Endodermal cell (in vitro differentiated cells): ENCODE data around the gene MED29. TPM values are rescaled to one million over a fixed set of nuclear protein-coding genes. Genes with fewer than 3 reads are reported as not detected.

Source experiments
- DNase-seq: peaks from one replicate; pipeline ENCODE4 v3.0.0-alpha.2; 2017
- H3K27ac ChIP-seq: 2 replicates; pipeline ENCODE4 v1.5.1; 2013; ENCODE audit warnings: mild to moderate bottlenecking, low read depth, low read length, moderate library complexity
- H3K27me3 ChIP-seq: 2 replicates; pipeline ENCODE4 v1.6.1; 2013; ENCODE audit warnings: mild to moderate bottlenecking, low read length, moderate library complexity; ENCODE audit not compliant: insufficient read depth, control insufficient read depth, poor library complexity, severe bottlenecking
- H3K36me3 ChIP-seq: 2 replicates; pipeline ENCODE4 v1.7.0; 2013; ENCODE audit warnings: mild to moderate bottlenecking, low read length, moderate library complexity; ENCODE audit not compliant: control insufficient read depth, insufficient read depth
- H3K4me1 ChIP-seq: one replicate; pipeline ENCODE4 v1.7.0; 2013; ENCODE audit warnings: low read length; ENCODE audit not compliant: control insufficient read depth, insufficient read depth
- H3K4me3 ChIP-seq: 2 replicates; pipeline ENCODE4 v1.5.1; 2013; ENCODE audit warnings: mild to moderate bottlenecking, low read length, moderate library complexity
- H3K9ac ChIP-seq: 2 replicates; pipeline ENCODE4 v1.6.1; 2013; ENCODE audit warnings: mild to moderate bottlenecking, low read length, moderate library complexity; ENCODE audit not compliant: poor library complexity, severe bottlenecking; ENCODE audit errors: extremely low read depth
- H3K9me3 ChIP-seq: 2 replicates; pipeline ENCODE4 v1.6.1; 2013; ENCODE audit warnings: mild to moderate bottlenecking, low read length, moderate library complexity; ENCODE audit not compliant: control insufficient read depth
- H3K27ac Mint-ChIP-seq: 2 replicates; pipeline ENCODE4 v1.8.0; 2020; ENCODE audit warnings: mixed read lengths
- H3K27me3 Mint-ChIP-seq: 2 replicates; pipeline ENCODE4 v1.8.0; 2021; ENCODE audit warnings: mild to moderate bottlenecking, mixed read lengths; ENCODE audit not compliant: insufficient read depth
- H3K36me3 Mint-ChIP-seq: 2 replicates; pipeline ENCODE4 v1.8.0; 2020; ENCODE audit warnings: low read depth, mixed read lengths
- H3K4me1 Mint-ChIP-seq: 2 replicates; pipeline ENCODE4 v1.8.0; 2020; ENCODE audit warnings: mixed read lengths
- H3K4me3 Mint-ChIP-seq: 2 replicates; pipeline ENCODE4 v1.8.0; 2020; ENCODE audit warnings: mild to moderate bottlenecking, moderate library complexity, mixed read lengths
- H3K9me3 Mint-ChIP-seq: 2 replicates; pipeline ENCODE4 v1.8.0; 2020; ENCODE audit warnings: mild to moderate bottlenecking, mixed read lengths
- WGBS, 2 experiments: methylation state at CpG; one replicate each; pipeline versions ENCODE4 v1.1.5 to v1.1.7; 2013; ENCODE audit warnings: missing lambda C conversion rate in 2 of 2, mixed read lengths in 1 of 2; ENCODE audit not compliant: insufficient coverage in 1 of 2, insufficient read length in 1 of 2; 5-methylcytosine and 5-hydroxymethylcytosine counted together
- long read RNA-seq, 4 experiments: library from polyadenylated mRNA in 2 of 4; library from RNA in 1 of 4; library from capped mRNA in 1 of 4; stranded (forward) in 3 of 4; unstranded in 1 of 4; transcript quantifications; one replicate each; pipeline ENCODE4 v2.0.0, GENCODE V29; 2020 to 2021; ENCODE audit warnings: inconsistent platforms in 1 of 4
- polyA plus RNA-seq, 2 experiments: library from polyadenylated mRNA; stranded (reverse); fragments of 50-300 nt; gene quantifications; one replicate each; pipeline ENCODE4 v1.2.3, GENCODE V29; 2013
- total RNA-seq, 2 donors: library from RNA; stranded (reverse); fragmentation: NEBNext Ultra II Directional in 1 of 2; extraction: Animal tissue kit (Norgen Biotek cat#: 25700) in 1 of 2; gene quantifications; 2 replicates in 1 of 2; 3 replicates in 1 of 2; pipeline ENCODE4 v1.2.1, GENCODE V29; 2021
- TF ChIP-seq, protein P1 (sequence below): fragments of 200-600 bp; sonication (generic); conservative IDR thresholded peaks from 2 replicates; pipeline ENCODE4 v1.5.0; 2021; ENCODE audit warnings: antibody characterized with exemption, mild to moderate bottlenecking

MED29 gene, protein sequence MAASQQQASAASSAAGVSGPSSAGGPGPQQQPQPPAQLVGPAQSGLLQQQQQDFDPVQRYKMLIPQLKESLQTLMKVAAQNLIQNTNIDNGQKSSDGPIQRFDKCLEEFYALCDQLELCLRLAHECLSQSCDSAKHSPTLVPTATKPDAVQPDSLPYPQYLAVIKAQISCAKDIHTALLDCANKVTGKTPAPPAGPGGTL
- 10 to 100 TPM; 32.6 to 38.9 TPM for total RNA-seq
- polyA plus RNA-seq (2013, experiment 1 of 2), result 26.7 TPM
- 24.1 TPM for polyA plus RNA-seq (2013, experiment 2 of 2)
- long read RNA-seq, experiment 1, transcript MED29-201 (4 exons, 3,653 nt), result major isoform, 8 of 17 reads
- long read RNA-seq, experiment 1, partial matches to known transcripts, result 0 of 17 reads
- long read RNA-seq, experiment 1, other reads (novel, unspliced or antisense), result 9 of 17 reads
- long read RNA-seq, experiment 2, transcript MED29-201 (4 exons, 3,653 nt), result major isoform, 113 of 122 reads
- long read RNA-seq, experiment 2, partial matches to known transcripts, result 0 of 122 reads
- long read RNA-seq, experiment 2, other reads (novel, unspliced or antisense), result 8 of 122 reads
- long read RNA-seq, experiment 3, transcript MED29-201 (4 exons, 3,653 nt), result major isoform, 102 of 120 reads
- long read RNA-seq, experiment 3, partial matches to known transcripts, result 0 of 120 reads
- long read RNA-seq, experiment 3, other reads (novel, unspliced or antisense), result 16 of 120 reads
- long read RNA-seq, experiment 4, transcript MED29-201 (4 exons, 3,653 nt), result major isoform, 7 of 17 reads
- long read RNA-seq, experiment 4, partial matches to known transcripts, result 0 of 17 reads
- long read RNA-seq, experiment 4, other reads (novel, unspliced or antisense), result 10 of 17 reads

DNA sequence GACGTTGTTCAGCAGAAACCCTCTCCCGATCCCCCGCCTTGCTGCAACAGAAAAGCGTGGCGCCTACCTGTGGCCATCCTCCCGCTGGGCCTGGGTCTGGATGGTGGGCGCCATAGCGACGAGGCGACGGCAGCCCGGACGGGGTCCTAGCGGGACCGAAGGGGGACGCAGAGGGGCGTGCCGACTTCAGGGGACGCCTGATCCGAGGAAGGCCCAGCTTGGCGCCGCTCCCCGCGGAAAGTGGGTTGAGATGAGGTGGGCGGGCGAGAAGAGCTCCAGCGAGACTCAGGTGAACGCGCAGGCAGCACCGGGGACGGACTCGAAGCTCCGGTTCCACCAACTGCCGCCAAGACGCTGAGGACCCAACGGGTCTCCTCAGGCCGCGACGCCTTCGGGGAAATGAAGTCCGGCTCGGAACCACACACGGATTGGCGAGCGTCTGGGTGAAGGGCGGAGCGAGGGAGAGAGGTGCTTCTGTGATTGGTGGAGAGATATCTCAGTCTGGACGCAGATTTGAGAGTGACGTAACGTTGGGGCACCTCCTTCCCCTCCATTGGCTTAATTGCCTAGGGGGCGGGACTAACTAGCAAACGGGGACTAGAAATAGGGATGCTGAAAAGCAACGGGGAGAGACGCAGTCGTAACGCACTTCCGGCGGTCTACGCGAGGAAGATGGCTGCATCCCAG, at the start of gene MED29, which contains the start of gene PAF1:
MED29 (plus strand) TSS at position 628 of the 687 bp plus-strand sequence; CDS start at position 673, 45 bp downstream.
PAF1 (minus strand) TSS at position 356 of the 687 bp plus-strand sequence; CDS start at position 114, 242 bp downstream.
- DNase-seq, result peak; percentile 99
- H3K9me3 Mint-ChIP-seq, result no peaks in the 10 kb centered on the region
- no peaks in the 10 kb centered on the region for H3K27me3 ChIP-seq
- H3K9ac ChIP-seq, result peak within 1 kb of the TSS; percentile 90
- peaks cover 53% of the 10 kb centered on the region for H3K36me3 Mint-ChIP-seq
- no peaks in the 10 kb centered on the region for H3K27me3 Mint-ChIP-seq
- H3K9me3 ChIP-seq, result no peaks in the 10 kb centered on the region
- TF ChIP-seq, protein P1, sequence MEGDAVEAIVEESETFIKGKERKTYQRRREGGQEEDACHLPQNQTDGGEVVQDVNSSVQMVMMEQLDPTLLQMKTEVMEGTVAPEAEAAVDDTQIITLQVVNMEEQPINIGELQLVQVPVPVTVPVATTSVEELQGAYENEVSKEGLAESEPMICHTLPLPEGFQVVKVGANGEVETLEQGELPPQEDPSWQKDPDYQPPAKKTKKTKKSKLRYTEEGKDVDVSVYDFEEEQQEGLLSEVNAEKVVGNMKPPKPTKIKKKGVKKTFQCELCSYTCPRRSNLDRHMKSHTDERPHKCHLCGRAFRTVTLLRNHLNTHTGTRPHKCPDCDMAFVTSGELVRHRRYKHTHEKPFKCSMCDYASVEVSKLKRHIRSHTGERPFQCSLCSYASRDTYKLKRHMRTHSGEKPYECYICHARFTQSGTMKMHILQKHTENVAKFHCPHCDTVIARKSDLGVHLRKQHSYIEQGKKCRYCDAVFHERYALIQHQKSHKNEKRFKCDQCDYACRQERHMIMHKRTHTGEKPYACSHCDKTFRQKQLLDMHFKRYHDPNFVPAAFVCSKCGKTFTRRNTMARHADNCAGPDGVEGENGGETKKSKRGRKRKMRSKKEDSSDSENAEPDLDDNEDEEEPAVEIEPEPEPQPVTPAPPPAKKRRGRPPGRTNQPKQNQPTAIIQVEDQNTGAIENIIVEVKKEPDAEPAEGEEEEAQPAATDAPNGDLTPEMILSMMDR, result peak; percentile 31
- peak within 1 kb of the TSS; percentile 99 for H3K27ac Mint-ChIP-seq
- 0% methylated on average over 28 to 60 of the region's 60 CpGs for WGBS, 2 experiments
- peak within 1 kb of the TSS; percentile 90 for H3K4me3 Mint-ChIP-seq
- H3K4me1 ChIP-seq, result peaks cover 7% of the 10 kb centered on the region
- peak within 1 kb of the TSS; percentile 93 for H3K4me3 ChIP-seq
- peaks cover 58% of the 10 kb centered on the region for H3K36me3 ChIP-seq
- H3K27ac ChIP-seq, result peak within 1 kb of the TSS; percentile 96
- H3K4me1 Mint-ChIP-seq, result peaks cover 10% of the 10 kb centered on the region

DNA sequence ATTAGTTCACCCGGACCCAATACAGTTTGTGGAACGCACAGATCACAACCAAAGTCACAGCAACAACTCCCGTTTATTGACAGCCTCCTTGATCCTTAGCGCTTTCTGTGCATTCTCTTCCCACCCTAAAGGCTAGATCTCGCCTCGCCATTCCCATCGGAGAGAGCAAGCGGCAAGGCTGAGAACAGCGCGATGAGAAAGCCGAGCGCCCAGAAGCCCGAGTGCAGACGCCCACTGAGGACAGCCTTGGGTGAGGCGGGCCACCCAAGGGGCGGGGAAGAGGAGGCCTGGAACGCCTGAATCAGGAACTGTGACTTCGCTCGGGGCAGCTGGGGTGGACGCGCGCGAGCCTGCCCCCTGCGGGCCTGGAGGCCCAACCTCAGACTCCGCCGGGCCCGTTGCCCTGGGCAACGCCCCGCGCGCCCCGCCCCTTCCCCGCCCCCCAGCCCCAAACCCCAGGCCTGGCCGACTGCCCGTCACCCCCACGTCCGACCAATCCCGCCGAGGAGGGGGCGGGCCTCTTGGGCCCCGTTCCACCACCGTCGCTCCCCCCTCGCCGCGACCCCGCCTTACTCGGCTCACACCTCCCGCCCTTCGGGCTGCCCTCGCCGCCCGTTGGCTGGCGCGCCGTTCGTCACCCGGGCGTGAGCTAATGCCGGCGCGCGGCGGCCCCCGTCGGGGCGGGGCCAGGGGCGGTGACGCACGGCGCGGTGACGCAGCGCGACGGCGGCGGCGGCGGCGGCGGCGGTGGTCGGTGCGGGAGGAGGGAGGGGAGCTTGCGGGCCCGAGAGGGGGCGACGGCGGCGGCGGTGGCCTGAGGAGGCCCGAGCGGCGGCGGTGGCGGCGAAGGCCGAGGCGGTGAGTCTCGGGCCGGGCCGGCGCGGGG, 49.2 kb upstream of the MED29 start, which contains the start of gene SAMD4B:
SAMD4B (plus strand) TSS at position 703 of the 886 bp plus-strand sequence. CDS start 14,473 bp downstream, outside the sequence.
- TF ChIP-seq, protein P1, result peak; percentile 80
- Histone ChIP-seq H3K27me3 (no peaks in the 10 kb centered on the region), H3K36me3 (peaks cover 17% of the 10 kb centered on the region), H3K4me3 (peak within 1 kb of the TSS; percentile 100), H3K4me1 (peaks cover 8% of the 10 kb centered on the region), H3K27ac (peak within 1 kb of the TSS; percentile 75), H3K9me3 (no peaks in the 10 kb centered on the region), H3K9ac (peak within 1 kb of the TSS; percentile 90)
- H3K4me1 Mint-ChIP-seq, result peaks cover 44% of the 10 kb centered on the region
- H3K27me3 Mint-ChIP-seq, result peaks cover 12% of the 10 kb centered on the region
- H3K4me3 Mint-ChIP-seq, result peak within 1 kb of the TSS; percentile 91
- H3K27ac Mint-ChIP-seq, result peak within 1 kb of the TSS; percentile 95
- peaks cover 4% of the 10 kb centered on the region for H3K36me3 Mint-ChIP-seq
- DNase-seq, result peak; percentile 100
- H3K9me3 Mint-ChIP-seq, result no peaks in the 10 kb centered on the region
- WGBS, 2 experiments, result 0% methylated on average over 4 to 99 of the region's 105 CpGs
